C4-2B (cell line): Measurements from ENCODE around the gene CYTH1.

Experiments used
- CTCF ChIP-seq: fragments of 450-650 bp; conservative IDR thresholded peaks from 2 replicates; pipeline ENCODE4 v1.5.1; 2017; ENCODE audit warnings: mild to moderate bottlenecking
- ZFX ChIP-seq: fragments of 450-650 bp; IDR thresholded peaks from 2 replicates; pipeline ENCODE4 v1.6.1; 2017

DNA sequence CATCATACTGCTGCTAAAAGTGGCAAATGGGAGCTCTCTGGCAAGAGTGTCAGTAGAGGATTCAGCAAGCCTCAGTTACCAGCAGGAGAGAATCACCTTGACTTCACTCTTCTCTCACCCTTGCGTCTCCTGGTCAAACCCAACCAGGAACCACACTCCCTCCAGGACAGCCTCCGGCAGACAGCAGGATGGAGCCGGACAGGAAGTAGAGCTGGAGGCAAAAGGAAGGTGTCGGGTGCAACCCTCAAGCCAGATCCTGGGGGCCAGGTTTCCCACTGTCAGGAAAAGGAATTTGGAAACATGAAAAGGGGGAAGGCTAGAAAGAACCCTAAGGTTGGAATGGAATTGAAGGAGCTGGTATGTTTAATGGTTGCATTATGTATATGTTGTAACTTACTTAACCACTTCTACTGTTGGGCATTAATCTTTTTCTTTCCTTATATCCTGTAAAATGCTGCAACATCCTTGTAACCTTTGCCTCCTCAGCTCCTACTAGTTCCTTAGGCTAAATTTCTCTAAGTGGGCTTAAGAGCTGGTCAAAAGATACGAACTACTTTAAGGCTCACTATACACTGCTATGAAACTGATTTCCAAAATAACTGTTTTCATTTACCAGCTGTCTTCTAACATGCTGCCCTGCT lies 40.3 kb downstream of the CYTH1 start:
- no peak for TF ChIP-seq CTCF
- TF ChIP-seq ZFX = no peak
